ENCODE measurements around the gene STPG3.

- TF ChIP-seq CTCF (IDR thresholded peaks at IDR 0.05; ENCODE audit: low read length) (no peak), EZH2 (optimal IDR thresholded peaks at IDR 0.05; ENCODE audit: low read depth, low read length) (no peak), EZH2phosphoT487 (IDR thresholded peaks at IDR 0.05; ENCODE audit: low read length) (no peak)
Measured at GRCh38 chr9:137254624-137255447, 3.8 kb downstream of the STPG3 start, which contains the start of gene NELFB.

Measured in MM.1S (cell line).